ENCODE measurements around the gene KIAA1614. TPM values are rescaled to one million over a fixed set of nuclear protein-coding genes. Genes with fewer than 3 reads are reported as not detected.

Gene KIAA1614
- total RNA-seq, 4 donors from 2014 or later: 6.3 to 13.9 (median 10.1) TPM

DNA sequence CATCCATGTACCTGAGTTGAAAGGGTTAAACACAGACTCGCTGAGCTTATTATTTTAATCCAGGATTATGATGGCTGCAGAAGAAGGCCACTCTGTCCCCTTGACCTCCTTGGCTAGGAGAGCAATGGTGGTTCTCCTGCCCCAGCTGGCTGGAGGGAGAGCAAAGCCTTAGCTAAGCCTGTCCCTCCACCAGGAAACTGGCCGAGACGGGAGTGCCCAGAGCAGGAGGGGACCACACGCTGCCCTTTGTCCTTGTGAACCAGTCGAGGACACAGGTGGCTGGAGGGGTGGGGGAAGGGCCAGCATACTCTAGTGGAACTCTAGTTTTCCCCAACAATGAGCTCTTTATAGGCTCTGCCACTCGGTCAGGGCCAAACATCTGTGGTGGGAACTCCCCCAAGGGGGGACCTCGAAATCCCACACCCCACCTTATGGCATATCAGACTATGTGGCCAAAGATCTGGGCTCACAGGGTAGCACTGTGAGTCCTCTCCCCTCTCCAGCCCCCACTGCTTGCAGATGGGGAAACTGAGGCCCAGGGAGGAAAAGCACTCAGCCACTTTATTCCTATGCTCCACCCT, 12.9 kb downstream of the KIAA1614 start:
- TF ChIP-seq, protein P1, sequence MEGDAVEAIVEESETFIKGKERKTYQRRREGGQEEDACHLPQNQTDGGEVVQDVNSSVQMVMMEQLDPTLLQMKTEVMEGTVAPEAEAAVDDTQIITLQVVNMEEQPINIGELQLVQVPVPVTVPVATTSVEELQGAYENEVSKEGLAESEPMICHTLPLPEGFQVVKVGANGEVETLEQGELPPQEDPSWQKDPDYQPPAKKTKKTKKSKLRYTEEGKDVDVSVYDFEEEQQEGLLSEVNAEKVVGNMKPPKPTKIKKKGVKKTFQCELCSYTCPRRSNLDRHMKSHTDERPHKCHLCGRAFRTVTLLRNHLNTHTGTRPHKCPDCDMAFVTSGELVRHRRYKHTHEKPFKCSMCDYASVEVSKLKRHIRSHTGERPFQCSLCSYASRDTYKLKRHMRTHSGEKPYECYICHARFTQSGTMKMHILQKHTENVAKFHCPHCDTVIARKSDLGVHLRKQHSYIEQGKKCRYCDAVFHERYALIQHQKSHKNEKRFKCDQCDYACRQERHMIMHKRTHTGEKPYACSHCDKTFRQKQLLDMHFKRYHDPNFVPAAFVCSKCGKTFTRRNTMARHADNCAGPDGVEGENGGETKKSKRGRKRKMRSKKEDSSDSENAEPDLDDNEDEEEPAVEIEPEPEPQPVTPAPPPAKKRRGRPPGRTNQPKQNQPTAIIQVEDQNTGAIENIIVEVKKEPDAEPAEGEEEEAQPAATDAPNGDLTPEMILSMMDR (IDR thresholded peaks at IDR 0.05; ENCODE audit: low read depth): no peak

DNA sequence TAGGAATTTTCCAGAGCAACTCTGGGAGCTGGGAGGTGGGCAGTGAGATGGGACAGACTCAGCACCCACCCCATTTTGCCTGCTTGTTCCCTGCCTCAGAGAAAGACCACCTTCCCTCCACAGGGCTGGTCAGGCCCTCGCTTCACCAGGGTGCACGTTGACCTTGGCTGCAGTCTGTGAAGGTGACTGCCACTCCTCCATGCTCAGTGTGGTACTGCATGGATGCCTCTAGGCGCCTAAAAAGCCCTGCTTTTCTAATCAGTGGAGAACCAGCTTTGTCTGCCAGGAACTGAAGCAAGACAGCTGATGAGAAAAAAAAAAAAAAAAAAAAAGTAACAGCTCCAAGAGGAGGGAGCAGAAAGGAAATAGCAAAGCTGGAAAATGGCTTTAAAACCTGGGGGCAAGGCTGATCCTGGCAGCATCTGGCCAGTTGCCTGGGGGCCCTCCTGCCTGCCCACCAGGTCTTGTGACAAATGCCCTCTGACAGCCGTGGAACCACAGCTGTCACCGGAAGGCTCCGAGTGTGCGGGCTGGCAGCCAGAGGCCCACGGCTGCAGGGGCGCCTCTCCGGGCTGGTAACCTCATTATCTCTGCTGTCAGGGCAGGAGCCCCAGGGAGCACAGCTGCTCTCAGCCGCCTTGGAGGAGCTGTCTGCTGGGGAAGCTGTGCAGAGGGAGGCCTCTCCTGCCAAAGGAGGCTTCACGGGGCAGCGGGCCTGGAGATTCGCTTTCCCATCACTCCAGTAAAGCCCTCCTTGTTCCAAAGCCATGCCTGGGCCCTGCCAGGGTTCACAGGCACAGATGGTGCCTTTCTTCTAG, 13.7 kb downstream of the KIAA1614 start:
- TF ChIP-seq, protein P1 (IDR thresholded peaks at IDR 0.05; ENCODE audit: low read depth): no peak

DNA sequence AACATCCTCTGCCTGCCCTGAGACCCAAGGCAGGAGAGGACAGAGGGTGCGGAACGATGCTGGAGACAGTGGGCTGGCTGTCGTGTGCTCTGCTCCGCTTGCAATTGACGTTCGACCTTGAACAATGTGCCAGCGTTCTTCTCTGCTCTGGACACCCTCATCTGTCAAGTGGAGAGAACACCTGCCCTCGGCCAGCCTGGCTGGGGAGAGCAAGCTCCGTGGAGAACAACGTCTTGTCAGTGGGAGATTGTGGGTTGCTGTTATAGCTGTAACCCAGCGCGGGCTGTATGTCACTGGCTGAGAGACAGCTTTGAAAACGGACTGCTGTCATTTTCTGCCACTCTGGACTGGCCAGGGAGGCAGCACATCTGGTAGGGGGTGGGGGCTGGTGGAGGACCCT, 14.7 kb downstream of the KIAA1614 start:
- TF ChIP-seq, protein P1 (IDR thresholded peaks at IDR 0.05; ENCODE audit: low read depth): no peak

DNA sequence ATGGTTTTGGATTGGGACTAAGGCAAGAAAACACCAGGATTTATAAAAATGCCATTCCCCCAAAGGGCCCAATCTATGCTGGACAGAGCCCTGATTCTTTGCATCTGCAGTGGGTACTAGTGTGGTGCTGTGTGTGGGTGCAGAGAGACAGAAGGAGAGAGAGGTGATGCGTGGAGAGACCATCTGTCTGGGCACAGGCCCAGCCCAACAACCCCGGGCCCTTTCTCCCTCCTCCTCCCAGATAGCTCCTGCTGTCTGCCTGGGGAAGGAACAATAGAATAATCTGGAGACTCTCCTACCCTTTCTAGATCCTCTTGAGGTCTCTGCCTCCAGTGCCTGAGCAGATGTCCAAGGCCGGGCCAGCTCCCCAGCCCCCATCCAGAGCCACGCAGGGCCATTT, 15.1 kb downstream of the KIAA1614 start:
- TF ChIP-seq, protein P1 (IDR thresholded peaks at IDR 0.05; ENCODE audit: low read depth): no peak

DNA sequence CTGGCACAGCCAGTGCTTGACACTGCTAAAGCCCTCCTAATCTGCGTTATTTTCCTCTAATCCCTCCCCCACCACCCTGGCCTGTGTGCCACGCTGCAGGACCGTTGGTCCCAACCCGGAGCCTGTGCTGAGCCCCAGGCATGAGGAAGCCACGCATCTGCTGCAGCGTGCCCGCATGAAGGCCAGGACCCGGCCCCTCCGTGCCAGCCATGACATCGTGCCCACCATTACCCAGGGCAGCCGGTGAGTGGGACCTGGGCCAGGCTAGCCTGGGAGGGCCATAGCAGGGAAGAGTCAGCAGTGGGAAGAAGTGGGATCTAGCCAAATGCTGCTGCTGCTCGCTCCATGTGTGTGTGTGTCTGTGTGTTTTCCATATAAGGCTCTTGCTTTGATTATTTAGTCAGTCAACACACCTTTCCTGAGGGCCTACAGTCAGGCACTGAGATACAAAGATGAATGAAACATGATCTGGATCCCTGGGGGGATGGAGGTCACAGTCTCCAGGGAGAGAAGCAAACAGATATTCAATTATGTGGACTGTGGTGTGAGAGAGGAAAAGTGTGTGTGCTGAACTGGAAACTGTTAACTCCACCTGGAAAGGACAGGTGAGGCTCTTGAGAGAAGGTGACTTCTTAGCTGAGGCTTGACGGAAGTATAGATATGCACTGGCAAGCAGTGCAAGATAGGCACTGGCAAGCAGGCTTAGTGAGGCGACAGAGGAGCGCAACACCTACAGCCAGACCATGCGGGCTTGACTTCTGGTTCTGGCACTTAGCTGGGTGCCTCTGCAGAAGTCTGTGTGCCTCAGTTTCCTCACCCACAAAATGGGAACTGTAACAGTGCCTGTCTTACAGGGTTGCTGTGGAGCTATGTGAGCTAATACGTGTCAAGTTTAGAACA, 15.9 kb downstream of the KIAA1614 start:
- TF ChIP-seq, protein P1 (IDR thresholded peaks at IDR 0.05; ENCODE audit: low read depth): no peak

DNA sequence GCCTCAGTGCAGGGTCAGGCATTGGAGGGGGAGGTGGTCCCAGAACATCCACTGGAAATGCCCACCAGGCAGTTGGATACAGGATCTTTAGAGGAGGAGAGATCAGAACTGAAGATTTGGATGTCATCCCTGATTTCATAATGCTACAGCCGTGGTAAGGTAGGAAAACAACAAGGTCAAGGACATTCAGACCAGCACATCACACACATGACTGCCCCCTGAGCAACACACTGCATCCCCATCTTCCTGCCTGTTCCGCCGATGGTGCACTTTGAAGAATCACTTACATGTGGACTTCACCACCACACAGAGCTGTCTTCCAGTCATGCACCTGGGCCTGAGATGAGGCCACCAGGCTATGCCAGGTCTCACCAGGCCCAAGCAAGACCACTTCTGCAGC, 16.7 kb downstream of the KIAA1614 start:
- TF ChIP-seq, protein P1 (IDR thresholded peaks at IDR 0.05; ENCODE audit: low read depth): no peak

DNA sequence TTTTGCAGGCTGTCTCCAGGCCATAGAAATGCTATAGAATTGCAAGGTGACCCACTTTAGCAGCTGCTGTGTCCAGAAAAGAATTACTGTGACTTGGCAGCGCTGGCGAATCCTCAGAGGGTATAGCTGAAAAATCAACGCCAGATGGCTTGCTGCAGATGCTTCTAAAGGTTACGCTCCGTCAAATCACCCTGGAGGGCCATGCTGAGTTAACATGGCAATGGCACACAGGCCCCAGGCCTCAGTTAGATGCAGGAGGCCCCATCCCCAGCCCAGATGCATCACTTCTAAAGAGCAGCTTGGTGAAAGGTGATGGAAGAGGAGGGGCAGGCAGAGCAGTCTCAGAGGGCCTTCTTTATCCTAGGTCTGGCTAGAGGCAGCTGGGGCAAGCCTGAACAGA, 18.0 kb downstream of the KIAA1614 start:
- TF ChIP-seq, protein P1 (IDR thresholded peaks at IDR 0.05; ENCODE audit: low read depth): no peak

Measured in subcutaneous adipose tissue (tissue), 4 donors.